ENCODE results near the gene PHLDA2.

GRCh38 chr11:2930704-2931419 lies 1.6 kb upstream of the PHLDA2 start:
- TF ChIP-seq CTCF (conservative IDR thresholded peaks at IDR 0.05; ENCODE audit: low read depth, low read length), result peak; percentile 33
- no peak for TF ChIP-seq EZH2 (IDR thresholded peaks at IDR 0.05; ENCODE audit: borderline replicate concordance, low read depth, low read length, poor library complexity, severe bottlenecking)

All from A673 (cell line).